HFFc6 (cell line): Measurements from ENCODE around the gene RAB11FIP4. TPM values are rescaled to one million over a fixed set of nuclear protein-coding genes. Genes with fewer than 3 reads are reported as not detected.
A peak's percentile ranks its signal among the peaks of the same experiment; 100 is the strongest.

Source experiments
- DNase-seq: peaks from one replicate; pipeline ENCODE4 v3.0.0-alpha.2; 2018
- H3K27ac Mint-ChIP-seq: 2 replicates; pipeline ENCODE4 v1.8.0; 2020; ENCODE audit warnings: mild to moderate bottlenecking, mixed read lengths
- H3K27me3 Mint-ChIP-seq: 2 replicates; pipeline ENCODE4 v1.8.0; 2021; ENCODE audit warnings: mild to moderate bottlenecking, moderate library complexity, mixed read lengths; ENCODE audit not compliant: insufficient read depth
- H3K36me3 Mint-ChIP-seq: 2 replicates; pipeline ENCODE4 v1.8.0; 2021; ENCODE audit warnings: low read depth, mixed read lengths
- H3K4me1 Mint-ChIP-seq: 2 replicates; pipeline ENCODE4 v1.8.0; 2020; ENCODE audit warnings: low read depth, mixed read lengths
- H3K4me3 Mint-ChIP-seq: 2 replicates; pipeline ENCODE4 v1.8.0; 2020; ENCODE audit warnings: mild to moderate bottlenecking, moderate library complexity, mixed read lengths
- H3K9me3 Mint-ChIP-seq: 2 replicates; pipeline ENCODE4 v1.8.0; 2020; ENCODE audit warnings: mild to moderate bottlenecking, mixed read lengths
- total RNA-seq, 6 experiments: library from RNA; stranded (reverse); fragmentation: NEBNext Ultra II Directional; extraction: Animal tissue kit (Norgen Biotek cat#: 25700); gene quantifications; 2 replicates in 1 of 6; 3 replicates in 5 of 6; pipeline ENCODE4 v1.2.3, GENCODE V29; 2021
- TF ChIP-seq, protein P1 (sequence below): fragments of 200-600 bp; sonication (generic); IDR thresholded peaks from 2 replicates; pipeline ENCODE4 v1.5.0; 2021; ENCODE audit warnings: antibody characterized with exemption, mild to moderate bottlenecking

Gene RAB11FIP4
- total RNA-seq, 6 experiments from 2014 or later = 0.02 to 0.38 (median 0.09) TPM

DNA sequence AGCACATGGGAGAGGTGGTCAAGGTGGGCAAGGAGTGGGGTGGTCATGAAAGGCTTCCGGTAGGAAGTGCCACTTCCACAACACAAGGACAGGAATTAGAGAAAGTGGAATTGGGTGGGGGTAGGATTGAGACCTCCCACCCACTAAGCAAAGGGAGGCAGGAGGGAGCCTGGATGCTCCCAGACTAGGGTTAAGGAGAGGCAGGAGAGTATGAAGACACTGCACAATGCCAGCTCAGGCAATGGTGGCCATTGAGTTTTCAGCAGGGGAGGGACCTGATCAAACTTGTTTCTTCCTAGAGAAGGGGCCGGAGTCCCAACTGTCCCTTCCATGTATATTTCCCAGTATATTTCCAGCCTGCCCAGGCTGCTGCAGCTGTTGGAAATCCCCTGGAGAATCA is 3.1 kb upstream of the RAB11FIP4 start:
- no peak for DNase-seq
- Mint-ChIP-seq H3K27ac (no peak overlapping the region; the same call in 1 of the 2 replicates), H3K27me3 (peaks cover 23% of the 10 kb centered on the region), H3K9me3 (no peaks in the 10 kb centered on the region), H3K4me3 (no peak overlapping the region; the same call in 1 of the 2 replicates), H3K36me3 (peaks cover 2% of the 10 kb centered on the region; the same call in 1 of the 2 replicates), H3K4me1 (no peaks in the 10 kb centered on the region)
- TF ChIP-seq, protein P1, sequence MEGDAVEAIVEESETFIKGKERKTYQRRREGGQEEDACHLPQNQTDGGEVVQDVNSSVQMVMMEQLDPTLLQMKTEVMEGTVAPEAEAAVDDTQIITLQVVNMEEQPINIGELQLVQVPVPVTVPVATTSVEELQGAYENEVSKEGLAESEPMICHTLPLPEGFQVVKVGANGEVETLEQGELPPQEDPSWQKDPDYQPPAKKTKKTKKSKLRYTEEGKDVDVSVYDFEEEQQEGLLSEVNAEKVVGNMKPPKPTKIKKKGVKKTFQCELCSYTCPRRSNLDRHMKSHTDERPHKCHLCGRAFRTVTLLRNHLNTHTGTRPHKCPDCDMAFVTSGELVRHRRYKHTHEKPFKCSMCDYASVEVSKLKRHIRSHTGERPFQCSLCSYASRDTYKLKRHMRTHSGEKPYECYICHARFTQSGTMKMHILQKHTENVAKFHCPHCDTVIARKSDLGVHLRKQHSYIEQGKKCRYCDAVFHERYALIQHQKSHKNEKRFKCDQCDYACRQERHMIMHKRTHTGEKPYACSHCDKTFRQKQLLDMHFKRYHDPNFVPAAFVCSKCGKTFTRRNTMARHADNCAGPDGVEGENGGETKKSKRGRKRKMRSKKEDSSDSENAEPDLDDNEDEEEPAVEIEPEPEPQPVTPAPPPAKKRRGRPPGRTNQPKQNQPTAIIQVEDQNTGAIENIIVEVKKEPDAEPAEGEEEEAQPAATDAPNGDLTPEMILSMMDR = no peak

DNA sequence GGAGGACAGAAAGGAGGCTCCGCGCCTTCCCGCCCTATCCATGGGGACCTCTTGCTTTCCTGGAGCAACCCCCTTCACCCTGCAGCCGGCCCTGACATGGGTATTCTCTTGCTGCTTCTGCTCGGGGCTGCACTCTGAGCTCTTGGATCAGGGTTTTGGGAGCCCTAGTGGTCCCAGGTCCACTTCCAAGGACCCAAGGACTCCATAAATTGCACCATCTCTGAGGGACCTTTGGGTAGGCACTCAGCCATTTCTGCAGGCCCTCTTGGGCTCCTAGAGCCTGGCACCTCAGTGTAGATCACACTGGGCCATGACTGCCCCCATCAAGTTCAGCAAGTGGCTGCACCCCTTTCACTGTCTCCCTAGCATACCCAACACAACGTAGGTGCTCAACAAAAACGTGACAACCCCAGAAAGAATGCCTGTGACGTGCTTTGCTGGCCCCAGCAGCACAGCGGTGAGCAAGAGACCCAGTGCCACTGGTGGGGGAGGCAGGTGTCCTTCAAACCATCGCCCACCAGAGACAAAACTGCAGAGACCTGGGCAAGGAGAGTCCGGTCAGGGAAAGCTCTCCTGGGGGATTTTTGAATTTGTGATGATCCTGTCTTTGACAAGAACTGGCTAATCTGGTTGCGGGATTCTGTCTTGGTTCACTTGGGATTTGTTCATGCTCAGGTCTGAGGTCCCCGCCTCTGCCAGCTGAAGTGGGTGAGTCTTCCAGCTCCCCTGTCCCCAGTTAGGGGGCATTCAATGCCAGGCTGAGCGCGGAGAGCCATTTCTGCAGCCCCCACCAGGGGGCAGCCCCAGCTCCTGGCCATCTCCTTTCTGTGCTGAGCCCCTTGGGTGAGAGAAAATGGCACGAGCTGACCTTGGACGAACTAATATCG is 2.5 kb upstream of the RAB11FIP4 start:
- Mint-ChIP-seq H3K4me3 (no peak overlapping the region), H3K36me3 (no peaks in the 10 kb centered on the region), H3K9me3 (no peaks in the 10 kb centered on the region), H3K4me1 (no peaks in the 10 kb centered on the region), H3K27ac (no peak overlapping the region), H3K27me3 (peaks cover 24% of the 10 kb centered on the region)
- TF ChIP-seq, protein P1 = peak; percentile 83
- DNase-seq = no peak

DNA sequence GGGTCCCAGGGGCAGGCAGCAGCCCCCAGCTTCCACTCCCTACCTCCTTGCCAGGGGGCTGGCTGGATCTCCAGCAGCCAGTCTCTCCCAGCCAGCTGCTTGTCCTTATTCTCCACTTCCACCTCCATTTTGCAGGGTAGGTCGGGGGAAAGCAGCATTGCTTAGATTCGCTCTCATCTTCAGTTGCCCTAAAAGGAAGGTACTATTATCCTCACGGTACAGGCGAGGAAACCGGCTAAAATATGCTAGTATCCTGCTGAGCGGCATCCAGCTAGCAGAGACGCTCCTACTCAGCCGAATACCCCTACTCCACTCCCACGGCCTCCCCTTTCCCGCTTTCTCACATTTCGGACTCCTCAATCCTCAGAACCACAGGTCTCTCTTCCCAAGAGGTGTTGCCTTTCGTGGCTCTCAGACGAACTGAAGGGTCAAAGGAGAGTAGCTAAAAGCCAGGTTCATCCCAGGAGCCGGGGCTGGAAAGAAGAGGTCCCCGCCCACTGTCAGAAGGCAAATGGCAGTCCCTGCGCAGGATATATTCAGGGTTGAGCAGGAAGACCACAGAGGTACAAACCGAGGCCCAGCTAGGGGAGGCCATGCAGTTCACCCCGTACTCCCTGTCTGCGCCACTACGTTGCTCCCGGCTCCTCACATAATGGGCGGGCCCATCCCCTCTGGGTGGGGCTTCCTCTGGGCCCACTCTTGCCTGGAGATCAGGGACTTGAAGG is 1.7 kb upstream of the RAB11FIP4 start:
- Mint-ChIP-seq H3K4me1 (no peaks in the 10 kb centered on the region), H3K36me3 (no peaks in the 10 kb centered on the region), H3K27me3 (peaks cover 27% of the 10 kb centered on the region), H3K9me3 (no peaks in the 10 kb centered on the region), H3K4me3 (no peak overlapping the region), H3K27ac (no peak overlapping the region)
- TF ChIP-seq, protein P1 = peak; percentile 51
- DNase-seq = no peak

DNA sequence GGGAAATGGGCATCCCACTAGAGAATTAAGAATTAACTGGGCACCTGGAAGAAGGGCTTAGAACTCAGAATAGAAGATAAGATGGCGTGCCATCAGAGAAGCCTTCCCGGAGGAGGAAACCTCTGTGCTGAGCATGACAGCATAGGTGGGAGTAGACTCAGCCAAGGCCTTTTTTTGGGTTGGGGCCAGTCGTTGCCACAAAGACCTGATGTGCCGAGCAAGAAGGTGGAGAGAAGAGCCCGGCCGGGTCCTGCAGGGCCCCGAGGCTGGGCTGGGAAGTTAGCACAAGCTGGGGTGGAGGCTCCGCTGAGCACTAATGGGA is 1.1 kb upstream of the RAB11FIP4 start:
- no peak for DNase-seq
- TF ChIP-seq, protein P1 = no peak
- no peak overlapping the region for H3K27ac Mint-ChIP-seq
- no peaks in the 10 kb centered on the region for H3K9me3 Mint-ChIP-seq
- no peaks in the 10 kb centered on the region for H3K4me1 Mint-ChIP-seq
- H3K36me3 Mint-ChIP-seq = no peaks in the 10 kb centered on the region
- 0 out of 2 replicates have a peak overlapping the region, but pooled peaks have one; percentile 29 for H3K4me3 Mint-ChIP-seq
- H3K27me3 Mint-ChIP-seq = peaks cover 27% of the 10 kb centered on the region

GRCh38 chr17:31390748-31391495 is 553 bp upstream of the RAB11FIP4 start:
- no peak overlapping the region for H3K27ac Mint-ChIP-seq
- no peaks in the 10 kb centered on the region for H3K4me1 Mint-ChIP-seq
- H3K4me3 Mint-ChIP-seq = peak overlapping the region; percentile 55; the same call in 1 of the 2 replicates
- DNase-seq = no peak
- H3K27me3 Mint-ChIP-seq = peaks cover 27% of the 10 kb centered on the region
- H3K9me3 Mint-ChIP-seq = no peaks in the 10 kb centered on the region
- TF ChIP-seq, protein P1 = no peak
- no peaks in the 10 kb centered on the region for H3K36me3 Mint-ChIP-seq
